ENCODE data around the gene DIS3L2.

DNA sequence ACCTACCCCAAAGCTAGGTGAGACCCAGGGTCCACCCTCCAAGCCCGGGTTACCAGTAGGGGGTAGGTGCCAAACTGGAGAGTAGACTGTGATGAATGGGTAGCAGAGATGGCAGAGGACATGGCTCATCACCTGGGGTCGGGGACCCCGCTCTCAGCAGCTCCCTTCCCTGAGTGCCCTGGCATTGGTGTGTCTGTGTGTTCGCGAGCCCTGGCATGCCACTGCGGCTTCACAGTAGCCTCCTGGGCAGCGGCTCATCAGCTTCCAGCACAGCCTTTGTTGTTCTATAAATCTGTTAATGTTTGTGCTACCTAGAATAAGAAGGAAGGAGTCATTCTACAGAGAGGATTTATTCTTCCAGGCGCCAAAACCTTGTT lies 354.4 kb downstream of the DIS3L2 start:
- no peak for TF ChIP-seq POLR2A (IDR thresholded peaks at IDR 0.05)
- TF ChIP-seq, protein P1, sequence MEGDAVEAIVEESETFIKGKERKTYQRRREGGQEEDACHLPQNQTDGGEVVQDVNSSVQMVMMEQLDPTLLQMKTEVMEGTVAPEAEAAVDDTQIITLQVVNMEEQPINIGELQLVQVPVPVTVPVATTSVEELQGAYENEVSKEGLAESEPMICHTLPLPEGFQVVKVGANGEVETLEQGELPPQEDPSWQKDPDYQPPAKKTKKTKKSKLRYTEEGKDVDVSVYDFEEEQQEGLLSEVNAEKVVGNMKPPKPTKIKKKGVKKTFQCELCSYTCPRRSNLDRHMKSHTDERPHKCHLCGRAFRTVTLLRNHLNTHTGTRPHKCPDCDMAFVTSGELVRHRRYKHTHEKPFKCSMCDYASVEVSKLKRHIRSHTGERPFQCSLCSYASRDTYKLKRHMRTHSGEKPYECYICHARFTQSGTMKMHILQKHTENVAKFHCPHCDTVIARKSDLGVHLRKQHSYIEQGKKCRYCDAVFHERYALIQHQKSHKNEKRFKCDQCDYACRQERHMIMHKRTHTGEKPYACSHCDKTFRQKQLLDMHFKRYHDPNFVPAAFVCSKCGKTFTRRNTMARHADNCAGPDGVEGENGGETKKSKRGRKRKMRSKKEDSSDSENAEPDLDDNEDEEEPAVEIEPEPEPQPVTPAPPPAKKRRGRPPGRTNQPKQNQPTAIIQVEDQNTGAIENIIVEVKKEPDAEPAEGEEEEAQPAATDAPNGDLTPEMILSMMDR (IDR thresholded peaks at IDR 0.05 in 4 of 5, conservative IDR thresholded peaks at IDR 0.05 in 1 of 5), result no peak

All from gastrocnemius medialis (tissue), 4 donors.